Lower leg skin (tissue), 3 donors: ENCODE measurements around the gene FCGBP.

Experiments used
- POLR2A ChIP-seq, 2 donors: fragments of 450-650 bp; IDR thresholded peaks; one replicate each; pipeline ENCODE4 v1.6.1; 2016 to 2017; ENCODE audit warnings: antibody characterized with exemption in 2 of 2, mild to moderate bottlenecking in 1 of 2, moderate library complexity in 1 of 2
- TF ChIP-seq, protein P1 (sequence below), 3 donors: fragments of 450-650 bp; IDR thresholded peaks; one replicate each; pipeline ENCODE4 v1.5.1; 2016; ENCODE audit warnings: antibody characterized with exemption in 3 of 3, mild to moderate bottlenecking in 3 of 3, moderate library complexity in 2 of 3

DNA sequence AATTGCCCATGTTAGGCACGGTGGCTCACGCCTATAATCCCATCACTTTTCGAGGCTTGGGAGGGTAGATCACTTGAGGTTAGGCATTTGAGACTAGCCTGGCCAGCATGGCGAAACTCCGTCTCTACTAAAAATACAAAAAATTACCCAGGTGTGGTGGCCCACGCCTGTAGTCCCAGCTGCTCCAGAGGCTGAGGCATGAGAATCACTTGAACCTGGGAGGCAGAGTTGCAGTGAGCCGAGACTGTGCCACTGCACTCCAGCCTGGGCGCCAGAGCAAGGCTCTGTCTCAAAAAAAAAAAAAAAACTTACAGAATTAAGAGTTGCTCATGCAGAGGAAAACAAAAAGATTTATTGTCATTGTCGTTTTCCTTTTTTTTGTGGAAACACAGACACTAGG lies 33.1 kb upstream of the FCGBP start:
- TF ChIP-seq POLR2A (IDR thresholded peaks at IDR 0.05): no peak
- TF ChIP-seq, protein P1, sequence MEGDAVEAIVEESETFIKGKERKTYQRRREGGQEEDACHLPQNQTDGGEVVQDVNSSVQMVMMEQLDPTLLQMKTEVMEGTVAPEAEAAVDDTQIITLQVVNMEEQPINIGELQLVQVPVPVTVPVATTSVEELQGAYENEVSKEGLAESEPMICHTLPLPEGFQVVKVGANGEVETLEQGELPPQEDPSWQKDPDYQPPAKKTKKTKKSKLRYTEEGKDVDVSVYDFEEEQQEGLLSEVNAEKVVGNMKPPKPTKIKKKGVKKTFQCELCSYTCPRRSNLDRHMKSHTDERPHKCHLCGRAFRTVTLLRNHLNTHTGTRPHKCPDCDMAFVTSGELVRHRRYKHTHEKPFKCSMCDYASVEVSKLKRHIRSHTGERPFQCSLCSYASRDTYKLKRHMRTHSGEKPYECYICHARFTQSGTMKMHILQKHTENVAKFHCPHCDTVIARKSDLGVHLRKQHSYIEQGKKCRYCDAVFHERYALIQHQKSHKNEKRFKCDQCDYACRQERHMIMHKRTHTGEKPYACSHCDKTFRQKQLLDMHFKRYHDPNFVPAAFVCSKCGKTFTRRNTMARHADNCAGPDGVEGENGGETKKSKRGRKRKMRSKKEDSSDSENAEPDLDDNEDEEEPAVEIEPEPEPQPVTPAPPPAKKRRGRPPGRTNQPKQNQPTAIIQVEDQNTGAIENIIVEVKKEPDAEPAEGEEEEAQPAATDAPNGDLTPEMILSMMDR (IDR thresholded peaks at IDR 0.05): no peak
